Memory B cell (primary cell): ENCODE measurements around the gene TOR4A.
A peak's percentile ranks its signal among the peaks of the same experiment; 100 is the strongest.

Experiments used
- ATAC-seq: fragments of 150-1000 bp; cut with Tn5 transposase; 2 replicates; pipeline ENCODE4 v1.10.0; 2021; ENCODE audit warnings: low read depth, mild to moderate bottlenecking, moderate library complexity
- DNase-seq, 2 donors: peaks; one replicate each; pipeline ENCODE4 v3.0.0; 2022; ENCODE audit warnings: low spot score in 2 of 2
- H3K27ac Mint-ChIP-seq: one replicate; pipeline ENCODE4 v1.8.0; 2022; ENCODE audit warnings: mild to moderate bottlenecking, moderate library complexity, mixed read lengths
- H3K27me3 Mint-ChIP-seq: one replicate; pipeline ENCODE4 v1.8.0; 2022; ENCODE audit warnings: mixed read lengths
- H3K36me3 Mint-ChIP-seq: one replicate; pipeline ENCODE4 v1.8.0; 2022; ENCODE audit warnings: mild to moderate bottlenecking, mixed read lengths
- H3K4me1 Mint-ChIP-seq: one replicate; pipeline ENCODE4 v1.8.0; 2022; ENCODE audit warnings: mixed read lengths
- H3K4me3 Mint-ChIP-seq: one replicate; pipeline ENCODE4 v1.8.0; 2022; ENCODE audit warnings: mild to moderate bottlenecking, moderate library complexity, mixed read lengths
- H3K9me3 Mint-ChIP-seq: one replicate; pipeline ENCODE4 v1.8.0; 2022; ENCODE audit warnings: mixed read lengths

Gene TOR4A

DNA sequence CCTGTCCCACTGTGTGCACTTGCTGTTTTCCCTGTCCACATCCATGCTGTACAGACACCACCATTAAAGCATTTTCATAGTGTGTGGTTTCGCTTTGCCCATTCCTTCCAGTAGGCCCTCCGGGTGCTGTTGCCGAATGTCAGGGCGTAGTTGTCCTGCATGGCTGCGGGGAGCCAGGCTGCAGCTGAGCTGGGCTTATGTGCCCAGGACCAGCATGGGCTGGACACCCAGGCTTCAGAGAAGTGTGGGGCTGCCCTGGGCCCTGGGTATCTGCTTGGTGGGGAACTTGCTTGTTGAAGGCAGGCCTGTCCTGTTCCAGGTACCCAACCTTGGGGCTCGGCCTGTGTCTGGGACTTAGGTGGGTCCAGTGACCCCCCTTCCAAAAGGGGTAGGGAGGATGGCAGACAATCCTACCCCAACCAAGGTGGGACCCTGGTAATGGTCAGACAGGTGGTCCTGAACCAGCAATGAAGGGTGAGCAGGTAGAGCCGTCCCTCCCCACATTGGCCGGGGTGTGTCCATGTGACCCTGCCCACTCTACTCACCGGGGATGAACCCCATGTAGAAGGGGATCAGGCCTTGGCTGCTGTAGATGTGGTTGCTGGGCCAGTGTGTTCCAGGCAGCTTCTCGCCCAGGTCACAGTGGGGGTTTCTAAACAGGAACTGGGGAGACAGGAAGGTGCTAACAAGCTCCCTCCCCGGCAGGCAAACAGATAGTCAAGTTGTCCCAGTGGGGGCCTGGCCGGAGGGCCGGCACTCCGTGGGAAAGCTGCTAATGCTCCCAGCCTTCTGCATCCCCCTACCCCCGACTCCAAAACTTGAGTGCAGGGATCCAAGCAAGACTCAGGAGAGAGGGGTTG lies 33.7 kb upstream of the TOR4A start:
- Mint-ChIP-seq H3K4me3 (no peak overlapping the region), H3K36me3 (no peaks in the 10 kb centered on the region), H3K27ac (peak overlapping the region; percentile 63), H3K4me1 (peaks cover 17% of the 10 kb centered on the region), H3K9me3 (no peaks in the 10 kb centered on the region), H3K27me3 (no peaks in the 10 kb centered on the region)
- DNase-seq, result no peak
- no peak for ATAC-seq

DNA sequence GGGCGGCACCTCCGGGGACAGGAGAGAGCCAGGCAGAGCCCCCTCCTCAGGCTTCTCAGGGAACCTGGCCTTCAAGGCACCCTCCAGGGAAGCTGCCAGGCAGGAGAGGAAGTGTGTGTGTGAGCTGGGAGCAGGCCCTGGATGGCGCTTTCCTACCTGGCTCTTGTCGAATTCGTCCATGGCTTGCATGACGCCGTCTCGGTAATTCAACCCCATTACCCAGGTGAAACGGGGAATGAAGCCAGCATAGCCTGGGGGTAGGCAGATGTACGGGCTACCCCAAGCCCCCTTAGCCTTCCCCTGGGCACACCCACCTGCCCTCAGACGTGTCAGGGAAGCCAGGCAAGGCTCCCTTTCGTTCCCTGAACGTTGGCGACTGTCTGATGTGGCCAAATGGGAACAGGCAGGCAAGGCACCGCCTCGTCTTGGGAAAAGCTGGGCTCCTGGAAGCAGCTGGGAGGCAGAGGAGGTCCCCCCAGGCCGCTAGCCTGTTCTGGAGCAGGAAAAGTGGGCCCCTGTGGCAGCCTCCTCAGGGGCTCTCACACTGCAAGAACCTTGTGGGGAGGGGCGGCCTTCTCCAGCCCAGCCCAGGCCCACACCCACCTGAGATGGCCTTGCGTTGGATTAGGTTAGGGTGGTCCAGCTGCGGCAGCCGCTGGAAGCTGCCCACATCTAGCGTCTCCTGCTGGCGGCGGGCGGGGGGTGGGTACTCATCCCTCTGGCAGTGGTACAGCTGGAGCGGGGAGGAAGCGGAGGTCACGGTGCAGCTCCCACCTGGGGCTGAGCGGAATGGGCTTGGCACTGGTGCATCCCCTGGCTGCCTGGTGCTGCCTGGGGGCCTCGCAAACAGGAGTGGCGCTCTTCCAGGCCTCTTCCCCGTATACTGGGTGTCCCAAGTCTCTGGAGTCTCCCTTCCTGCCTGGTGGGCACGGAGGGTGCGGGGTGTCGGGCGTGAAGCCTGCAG lies 32.8 kb upstream of the TOR4A start:
- DNase-seq, result no peak
- peak overlapping the region; percentile 63 for H3K27ac Mint-ChIP-seq
- no peak overlapping the region for H3K4me3 Mint-ChIP-seq
- no peak for ATAC-seq
- no peaks in the 10 kb centered on the region for H3K9me3 Mint-ChIP-seq
- no peaks in the 10 kb centered on the region for H3K36me3 Mint-ChIP-seq
- H3K4me1 Mint-ChIP-seq, result peaks cover 15% of the 10 kb centered on the region
- H3K27me3 Mint-ChIP-seq, result no peaks in the 10 kb centered on the region

DNA sequence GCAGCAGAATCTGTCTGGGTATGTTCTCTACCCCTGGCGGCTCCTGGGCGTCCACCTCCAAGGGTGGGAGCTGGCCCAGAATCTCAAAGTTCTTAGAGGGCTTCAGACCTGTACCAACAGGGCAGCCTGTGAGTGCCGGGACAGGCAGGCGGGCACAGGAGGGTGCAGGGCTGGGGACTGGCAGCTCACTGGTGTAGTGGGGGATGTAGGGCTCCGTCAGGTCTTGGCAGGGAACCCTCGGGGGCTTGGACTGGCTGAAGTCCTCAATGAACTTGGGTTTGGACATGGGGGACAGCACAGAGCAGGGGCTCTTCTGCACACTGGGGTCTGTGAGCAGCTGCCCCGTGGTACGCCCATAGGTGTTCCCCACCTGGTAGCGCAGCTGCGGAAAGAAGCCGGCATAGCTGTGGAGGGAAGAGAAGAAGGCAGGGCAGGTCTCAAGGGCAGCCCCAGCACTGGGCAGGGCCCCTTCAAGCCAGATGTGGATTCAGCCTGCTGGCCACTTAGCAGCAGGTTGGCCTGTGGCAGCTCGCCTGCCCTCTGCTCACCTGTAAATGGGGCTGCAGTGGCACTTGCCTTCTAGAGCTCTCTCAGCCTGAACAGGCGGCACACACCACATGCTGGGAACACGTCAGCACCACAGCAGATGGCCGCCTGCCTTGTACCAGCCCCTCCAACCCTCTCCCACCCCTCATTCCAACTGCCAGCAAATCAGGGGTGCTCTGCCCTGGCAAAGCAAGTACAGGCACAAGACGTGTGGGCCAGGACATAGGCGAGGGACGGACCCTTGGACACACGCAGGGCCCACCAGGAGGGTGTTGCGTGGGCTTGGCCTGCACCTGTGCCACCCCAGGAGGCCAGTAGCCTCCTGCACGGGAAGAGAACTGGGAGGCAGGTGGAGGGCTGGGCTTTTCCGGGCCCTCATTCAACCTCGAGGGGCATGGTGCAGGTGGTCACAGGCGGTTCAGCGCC lies 31.8 kb upstream of the TOR4A start:
- no peak overlapping the region for H3K4me3 Mint-ChIP-seq

DNA sequence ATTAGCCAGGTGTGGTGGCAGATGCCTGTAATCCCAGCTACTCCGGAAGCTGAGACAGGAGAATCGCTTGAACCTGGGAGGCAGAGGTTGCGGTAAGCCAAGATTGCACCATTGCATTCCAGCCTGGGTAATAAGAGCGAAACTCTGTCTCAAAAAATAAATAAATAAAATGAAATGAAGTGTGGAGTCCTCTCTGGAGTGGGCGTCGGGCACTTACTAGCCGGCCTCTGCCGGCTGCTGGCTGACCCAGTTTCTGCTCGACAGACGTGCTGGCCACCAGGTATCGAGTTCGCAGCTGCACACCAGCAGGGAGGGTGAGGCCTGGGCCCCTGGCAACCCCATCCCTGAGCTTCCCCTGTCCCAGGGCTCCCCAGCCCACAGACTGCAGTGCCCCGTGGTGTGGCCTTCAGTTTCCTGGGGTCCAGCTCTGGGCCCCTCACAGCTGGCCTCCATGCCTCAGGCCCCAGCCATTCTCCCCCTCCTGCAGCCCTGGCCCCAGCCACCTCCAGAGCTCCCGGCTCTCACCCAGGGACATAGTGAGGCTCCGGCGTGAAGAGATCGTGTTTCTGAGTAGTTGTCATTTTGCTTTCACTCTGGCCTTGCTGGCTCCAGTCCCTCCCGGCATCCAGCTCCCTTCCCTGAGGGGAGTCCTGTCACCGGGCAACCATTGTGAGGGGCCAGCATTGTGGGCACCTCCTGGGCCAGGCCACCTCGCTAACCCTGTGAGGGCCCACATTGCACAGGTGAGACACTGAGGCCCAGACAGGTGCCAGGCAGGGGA lies 30.2 kb upstream of the TOR4A start:
- peaks cover 13% of the 10 kb centered on the region for H3K4me1 Mint-ChIP-seq
- no peaks in the 10 kb centered on the region for H3K36me3 Mint-ChIP-seq
- no peak for ATAC-seq
- no peak overlapping the region for H3K27ac Mint-ChIP-seq
- H3K27me3 Mint-ChIP-seq, result peaks cover 1% of the 10 kb centered on the region
- no peak for DNase-seq
- H3K4me3 Mint-ChIP-seq, result no peak overlapping the region
- no peaks in the 10 kb centered on the region for H3K9me3 Mint-ChIP-seq

More for the DNA sequence above, 31.8 kb upstream of the TOR4A start:
- ATAC-seq, result no peak
- DNase-seq, result no peak
- Mint-ChIP-seq H3K27ac (no peak overlapping the region), H3K9me3 (no peaks in the 10 kb centered on the region), H3K4me1 (peaks cover 15% of the 10 kb centered on the region), H3K36me3 (no peaks in the 10 kb centered on the region), H3K27me3 (no peaks in the 10 kb centered on the region)

DNA sequence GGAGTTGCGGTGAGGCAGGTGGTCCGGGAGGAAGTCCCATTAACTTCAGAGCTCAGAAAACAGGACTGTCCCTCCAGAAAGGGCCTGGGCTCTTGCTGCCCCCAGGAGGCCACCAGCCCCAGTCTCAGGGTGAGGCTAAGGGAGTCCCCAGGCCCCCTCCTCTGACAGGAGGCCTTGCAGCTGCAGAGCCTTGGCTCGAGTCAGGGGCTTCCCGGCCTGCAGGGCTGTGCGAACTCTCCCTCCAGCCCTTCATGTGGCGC lies 29.7 kb upstream of the TOR4A start:
- ATAC-seq (no peak), DNase-seq (no peak)
- Mint-ChIP-seq H3K27me3 (peaks cover 1% of the 10 kb centered on the region), H3K4me1 (peaks cover 8% of the 10 kb centered on the region), H3K27ac (no peak overlapping the region), H3K9me3 (no peaks in the 10 kb centered on the region), H3K4me3 (no peak overlapping the region), H3K36me3 (no peaks in the 10 kb centered on the region)

DNA sequence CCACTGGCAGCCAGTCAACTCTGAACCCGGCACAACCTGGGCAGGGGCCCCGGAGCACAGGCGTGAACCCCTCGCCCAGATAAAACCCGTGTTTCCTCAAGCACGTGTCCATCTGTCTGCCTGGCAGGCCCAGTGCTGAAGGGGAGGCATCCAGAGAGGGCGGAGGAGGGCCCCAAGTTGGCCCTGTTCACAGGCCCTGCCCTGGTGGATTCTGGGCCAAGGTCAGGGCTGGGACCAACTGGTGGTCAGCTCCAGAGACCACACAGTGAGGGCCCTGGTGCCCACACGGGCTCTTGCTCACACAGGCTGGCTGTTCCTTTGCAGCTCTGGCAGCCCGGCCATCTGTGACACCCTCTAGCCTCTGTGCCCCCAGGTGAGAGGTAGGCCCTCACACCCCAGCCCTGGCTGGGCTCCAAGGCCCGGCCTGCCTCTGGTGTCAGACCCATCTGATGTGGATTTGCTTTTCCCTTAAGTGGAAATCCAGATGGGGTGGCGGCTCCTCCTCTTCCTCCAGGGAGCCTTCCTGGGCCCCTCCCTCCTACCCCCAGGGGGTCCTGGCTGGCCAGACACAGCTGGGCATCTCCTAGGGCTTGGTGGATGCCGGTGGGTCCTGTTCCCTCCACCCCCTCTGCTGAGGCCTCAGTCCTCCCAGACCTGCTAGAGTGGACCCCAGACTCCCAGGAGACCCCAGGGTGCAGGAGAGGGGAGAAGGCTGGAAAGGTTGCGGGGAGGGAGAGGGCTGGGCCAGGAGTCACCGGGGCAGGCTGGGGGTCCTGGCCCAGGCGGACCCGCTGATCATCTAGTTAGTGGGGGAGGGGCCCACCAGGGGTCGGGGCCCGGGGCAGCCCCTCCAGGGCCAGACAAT lies 27.0 kb upstream of the TOR4A start:
- Mint-ChIP-seq H3K4me1 (peaks cover 6% of the 10 kb centered on the region), H3K36me3 (no peaks in the 10 kb centered on the region), H3K4me3 (no peak overlapping the region), H3K27me3 (peaks cover 1% of the 10 kb centered on the region), H3K9me3 (no peaks in the 10 kb centered on the region), H3K27ac (no peak overlapping the region)
- ATAC-seq, result no peak
- no peak for DNase-seq

DNA sequence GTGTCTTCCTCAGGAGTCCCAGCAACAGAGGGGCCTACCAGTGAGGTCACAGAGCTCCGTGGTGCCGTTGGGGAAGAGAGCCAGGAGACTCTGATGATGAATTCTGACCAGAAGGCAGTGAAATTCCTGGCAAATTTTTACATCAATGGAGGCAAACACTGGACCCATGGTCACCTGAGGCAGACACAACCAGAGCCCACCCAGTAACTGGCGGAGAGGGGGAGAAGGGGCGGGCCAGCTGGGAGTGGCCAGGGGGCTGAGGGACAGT lies 26.4 kb upstream of the TOR4A start, which contains the start of gene STPG3:
STPG3 (plus strand) TSS at position 93 of the 268 bp plus-strand sequence; CDS start at position 94, 1 bp downstream.
- no peak within 1 kb of the TSS for H3K27ac Mint-ChIP-seq
- no peaks in the 10 kb centered on the region for H3K36me3 Mint-ChIP-seq
- peaks cover 1% of the 10 kb centered on the region for H3K27me3 Mint-ChIP-seq
- no peak for ATAC-seq
- H3K9me3 Mint-ChIP-seq, result no peaks in the 10 kb centered on the region
- DNase-seq, result no peak
- peaks cover 6% of the 10 kb centered on the region for H3K4me1 Mint-ChIP-seq
- no peak within 1 kb of the TSS for H3K4me3 Mint-ChIP-seq

DNA sequence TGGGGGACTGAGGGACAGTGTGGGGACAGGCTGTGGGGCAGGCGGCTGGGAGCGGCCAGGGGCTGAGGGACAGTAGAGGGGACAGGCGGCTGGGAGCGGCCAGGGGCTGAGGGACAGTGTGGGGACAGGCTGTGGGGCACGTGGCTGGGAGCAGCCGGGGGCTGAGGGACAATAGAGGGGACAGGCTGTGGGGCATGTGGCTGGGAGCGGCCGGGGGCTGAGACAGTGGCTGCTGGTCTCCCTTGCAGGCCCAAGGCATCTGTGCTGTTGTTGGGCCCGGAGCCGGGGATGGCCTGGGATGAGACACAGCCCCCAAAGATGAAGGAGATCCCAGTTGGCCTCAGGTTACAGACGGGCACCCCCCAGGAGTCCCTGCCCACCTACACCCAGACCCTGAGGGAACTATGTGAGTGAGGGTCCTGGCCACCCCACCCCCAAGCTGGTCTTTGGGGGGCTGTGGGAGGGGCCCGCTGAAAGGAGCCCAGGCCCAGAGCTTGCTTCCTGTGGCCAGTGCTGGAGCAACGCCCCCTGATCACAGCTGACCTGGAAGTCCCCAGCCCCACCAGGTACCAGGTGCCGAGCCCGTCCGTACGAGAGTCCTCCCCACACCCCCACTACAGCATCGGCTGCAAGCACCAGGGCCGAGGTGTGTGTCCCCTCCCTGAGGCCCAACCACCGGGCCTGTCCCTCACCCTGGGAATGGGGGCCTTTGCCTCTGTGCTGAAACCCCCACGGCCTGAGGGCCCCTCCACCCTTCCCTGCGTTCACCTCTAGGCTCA lies 25.8 kb upstream of the TOR4A start:
- no peaks in the 10 kb centered on the region for H3K36me3 Mint-ChIP-seq
- DNase-seq (no peak), ATAC-seq (no peak)
- H3K27me3 Mint-ChIP-seq, result peaks cover 1% of the 10 kb centered on the region
- H3K4me1 Mint-ChIP-seq, result peaks cover 8% of the 10 kb centered on the region
- no peaks in the 10 kb centered on the region for H3K9me3 Mint-ChIP-seq
- H3K27ac Mint-ChIP-seq, result no peak overlapping the region
- H3K4me3 Mint-ChIP-seq, result no peak overlapping the region

DNA sequence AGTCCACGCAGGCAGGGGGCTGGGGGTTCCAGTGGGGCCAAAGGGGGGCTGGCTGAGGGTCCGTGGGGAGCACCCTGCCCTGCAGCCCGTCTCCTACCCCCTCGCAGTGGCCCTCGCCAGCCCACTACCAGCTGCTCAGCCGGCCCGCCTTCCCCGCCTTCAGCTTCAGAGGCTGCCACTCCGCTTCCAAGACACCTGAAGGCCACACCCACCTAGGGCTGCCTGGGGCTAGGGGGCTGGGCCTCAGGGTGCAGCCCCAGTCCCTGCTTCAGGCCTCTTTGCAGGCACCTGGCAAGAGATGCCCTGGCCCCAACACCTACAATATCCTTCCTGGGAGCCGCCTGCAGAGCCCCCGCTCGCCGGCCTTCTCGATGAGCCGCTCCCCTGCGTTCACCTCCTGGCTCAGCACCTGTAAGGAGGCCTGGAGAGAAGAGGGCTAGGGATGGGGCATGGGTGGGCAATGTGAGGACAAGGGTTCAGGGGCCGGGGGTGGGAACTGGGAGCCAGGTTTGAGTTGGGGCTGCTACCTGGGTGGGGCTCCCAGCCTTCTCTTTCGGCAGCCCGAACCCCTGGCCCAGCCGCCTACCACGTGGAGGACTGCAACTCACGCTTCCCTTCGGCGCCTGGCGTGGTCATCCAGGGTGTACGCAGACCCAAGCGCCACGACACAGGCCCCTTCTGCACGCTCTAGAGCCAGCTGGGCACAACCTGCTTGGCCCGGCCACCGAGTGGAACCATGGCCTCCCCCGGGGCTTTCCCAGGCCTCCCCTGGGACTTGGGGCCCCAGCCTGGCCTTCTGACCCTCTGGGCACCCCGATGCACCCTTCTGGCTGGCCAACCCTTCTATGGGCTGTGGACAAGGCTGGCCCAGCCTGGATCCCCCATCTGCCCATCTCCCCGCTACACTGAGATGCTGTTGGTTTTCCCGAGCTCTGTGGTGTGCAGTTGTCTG lies 24.7 kb upstream of the TOR4A start:
- Mint-ChIP-seq H3K36me3 (no peaks in the 10 kb centered on the region), H3K4me3 (no peak overlapping the region), H3K9me3 (no peaks in the 10 kb centered on the region), H3K27me3 (peaks cover 1% of the 10 kb centered on the region), H3K4me1 (peaks cover 8% of the 10 kb centered on the region), H3K27ac (no peak overlapping the region)
- ATAC-seq, result no peak
- DNase-seq, result no peak

DNA sequence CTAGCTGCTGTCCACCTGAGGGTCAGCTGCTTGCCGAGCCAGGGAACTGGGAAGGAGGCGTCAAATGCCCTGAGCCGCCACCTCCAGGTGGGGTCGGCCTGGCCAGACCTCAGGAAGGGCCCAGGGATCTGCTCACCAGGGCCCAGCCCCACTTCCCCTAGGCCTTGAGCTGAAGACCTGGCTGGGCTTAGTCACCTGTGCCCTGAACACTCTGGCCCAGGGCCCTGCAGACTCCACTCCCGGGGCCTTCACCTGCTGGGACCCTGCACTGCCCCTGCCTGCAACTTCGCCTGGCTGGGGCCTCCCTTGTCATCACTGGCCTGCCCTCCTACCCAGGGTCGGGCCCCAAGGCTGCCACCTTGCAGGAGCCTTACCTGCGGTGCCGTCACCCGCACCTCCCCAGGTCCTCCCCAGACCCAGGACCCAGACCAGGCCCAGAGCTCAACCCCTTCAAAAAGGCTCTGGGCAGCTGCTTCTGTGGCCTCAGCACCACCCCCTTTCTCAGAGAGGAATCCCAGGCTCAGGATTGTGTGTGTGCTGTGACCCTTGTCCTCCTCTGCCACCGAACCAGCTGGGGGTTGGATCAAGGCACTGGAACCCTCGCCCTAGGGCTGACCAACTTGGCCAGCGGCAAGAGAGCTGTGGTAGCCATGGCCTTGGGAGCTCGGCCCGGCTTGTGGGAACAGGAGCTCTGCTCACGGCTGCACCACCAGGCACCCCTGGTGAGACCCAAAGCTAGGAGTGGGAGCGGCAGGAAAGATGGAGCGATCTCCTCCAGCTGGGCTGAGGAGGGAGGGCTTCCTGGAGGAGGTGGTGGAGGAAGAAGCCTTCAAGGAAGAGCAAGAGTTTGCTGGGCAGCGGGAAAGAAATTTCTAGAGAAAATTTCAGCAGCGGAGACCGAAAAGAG lies 23.6 kb upstream of the TOR4A start:
- Mint-ChIP-seq H3K27ac (peak overlapping the region; percentile 76), H3K36me3 (no peaks in the 10 kb centered on the region)

More for the DNA sequence above, 23.6 kb upstream of the TOR4A start:
- ATAC-seq, result no peak
- peaks cover 1% of the 10 kb centered on the region for H3K27me3 Mint-ChIP-seq
- no peak for DNase-seq
- H3K4me3 Mint-ChIP-seq, result peak overlapping the region; percentile 89
- H3K9me3 Mint-ChIP-seq, result no peaks in the 10 kb centered on the region
- H3K4me1 Mint-ChIP-seq, result peaks cover 8% of the 10 kb centered on the region
